ENCODE measurements around the gene ZC3HAV1. TPM values are rescaled to one million over a fixed set of nuclear protein-coding genes. Genes with fewer than 3 reads are reported as not detected.

ZC3HAV1 gene
- polyA plus RNA-seq, 2 donors: 7.6 TPM

DNA sequence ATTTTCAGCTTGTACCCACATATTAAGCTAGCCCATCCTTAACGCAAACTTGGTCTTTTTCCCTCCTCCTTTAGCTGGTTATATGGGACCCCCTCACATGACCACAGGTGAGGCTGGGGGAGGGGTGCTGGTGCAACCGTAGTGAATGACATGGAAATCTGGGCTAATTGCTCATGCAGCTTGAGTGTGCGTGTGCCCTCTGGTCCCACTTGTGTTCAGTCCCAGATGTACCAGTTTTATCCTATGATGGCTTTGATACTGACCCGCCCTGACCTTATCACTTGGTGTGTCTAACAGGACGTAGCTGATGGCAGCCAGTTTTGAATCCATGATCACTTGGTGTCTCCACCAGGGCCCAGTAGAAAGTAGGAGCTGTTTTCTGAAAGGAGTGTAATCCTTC is 5.1 kb upstream of the ZC3HAV1 start:
- WGBS, 2 donors: 88 to 89% methylated on average over 5 of the region's 5 CpGs
- Histone ChIP-seq H3K27me3 (ENCODE audit: control insufficient read depth in 1 of 2, insufficient read depth in 2 of 2, low read length in 2 of 2) (no peaks in the 10 kb centered on the region), H3K27ac (ENCODE audit: low read depth in 2 of 2, low read length in 1 of 2) (no peak overlapping the region), H3K36me3 (ENCODE audit: control insufficient read depth in 2 of 2, insufficient read depth in 2 of 2, low read length in 1 of 2) (no peaks in the 10 kb centered on the region), H3K4me3 (ENCODE audit: low read depth in 1 of 2, low read length in 2 of 2) (no peak overlapping the region), H3K4me1 (ENCODE audit: control insufficient read depth in 2 of 2, insufficient read depth in 2 of 2, low read length in 1 of 2) (no peaks in the 10 kb centered on the region), H3K9me3 (ENCODE audit: control insufficient read depth in 2 of 2, insufficient read depth in 1 of 2, low read depth in 1 of 2, low read length in 1 of 2) (no peaks in the 10 kb centered on the region)

DNA sequence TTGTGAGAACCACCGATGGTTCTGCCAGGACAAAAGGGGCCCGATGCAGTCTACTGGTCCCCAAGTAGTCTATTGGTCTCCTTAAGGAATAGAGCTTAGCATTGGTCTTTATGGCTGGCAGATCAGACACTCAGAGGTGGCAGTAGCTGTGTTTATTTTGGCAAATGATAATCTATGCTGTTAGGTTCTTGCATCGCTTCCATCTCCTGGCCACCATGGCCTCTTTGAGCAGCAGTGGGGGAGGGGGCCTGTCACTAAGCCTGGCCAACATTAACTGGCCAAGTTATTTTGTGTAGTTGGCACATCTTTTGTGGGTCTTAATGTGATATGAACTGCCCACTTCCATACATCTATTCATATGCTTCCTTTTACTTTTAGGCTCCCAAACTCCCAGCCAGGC is 4.5 kb upstream of the ZC3HAV1 start:
- Histone ChIP-seq H3K36me3 (ENCODE audit: control insufficient read depth in 2 of 2, insufficient read depth in 2 of 2, low read length in 1 of 2) (no peaks in the 10 kb centered on the region), H3K4me3 (ENCODE audit: low read depth in 1 of 2, low read length in 2 of 2) (no peak overlapping the region), H3K4me1 (ENCODE audit: control insufficient read depth in 2 of 2, insufficient read depth in 2 of 2, low read length in 1 of 2) (no peaks in the 10 kb centered on the region), H3K9me3 (ENCODE audit: control insufficient read depth in 2 of 2, insufficient read depth in 1 of 2, low read depth in 1 of 2, low read length in 1 of 2) (peaks cover 0 to 1% of the 10 kb centered on the region in 2 donors), H3K27me3 (ENCODE audit: control insufficient read depth in 1 of 2, insufficient read depth in 2 of 2, low read length in 2 of 2) (no peaks in the 10 kb centered on the region), H3K27ac (ENCODE audit: low read depth in 2 of 2, low read length in 1 of 2) (no peak overlapping the region)
- WGBS, 2 donors: 90 to 93% methylated on average over 3 of the region's 3 CpGs

DNA sequence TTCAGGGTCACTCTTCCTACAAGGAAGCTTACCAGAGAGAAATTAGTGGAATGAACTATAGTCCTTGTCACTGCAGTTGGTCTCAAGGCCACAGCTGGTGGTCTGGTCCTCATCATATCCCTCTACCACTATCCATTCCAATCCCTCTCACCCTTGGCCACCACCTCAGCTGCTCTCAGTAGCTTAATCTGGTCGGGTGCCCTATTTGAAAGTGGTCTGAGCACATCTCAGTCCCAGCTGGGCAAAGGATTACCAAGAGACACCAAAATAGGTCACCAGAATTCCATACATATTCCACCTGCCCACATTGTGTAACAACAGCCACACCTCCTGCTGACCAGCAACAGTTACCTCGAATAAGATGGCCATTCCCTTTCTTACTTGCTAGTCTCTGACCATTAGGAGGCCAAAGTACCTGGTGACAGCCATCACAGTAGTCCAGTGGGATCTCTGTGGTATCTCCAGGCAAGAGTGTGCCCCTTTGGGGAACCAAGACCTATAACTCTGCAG is 3.3 kb upstream of the ZC3HAV1 start:
- 79 to 82% methylated on average over 2 of the region's 2 CpGs for WGBS, 2 donors
- H3K27me3 ChIP-seq (ENCODE audit: control insufficient read depth in 1 of 2, insufficient read depth in 2 of 2, low read length in 2 of 2): no peaks in the 10 kb centered on the region
- peaks cover 0 to 4% of the 10 kb centered on the region in 2 donors for H3K9me3 ChIP-seq (ENCODE audit: control insufficient read depth in 2 of 2, insufficient read depth in 1 of 2, low read depth in 1 of 2, low read length in 1 of 2)
- no peak overlapping the region for H3K4me3 ChIP-seq (ENCODE audit: low read depth in 1 of 2, low read length in 2 of 2)
- no peak overlapping the region for H3K27ac ChIP-seq (ENCODE audit: low read depth in 2 of 2, low read length in 1 of 2)
- H3K4me1 ChIP-seq (ENCODE audit: control insufficient read depth in 2 of 2, insufficient read depth in 2 of 2, low read length in 1 of 2): no peaks in the 10 kb centered on the region
- H3K36me3 ChIP-seq (ENCODE audit: control insufficient read depth in 2 of 2, insufficient read depth in 2 of 2, low read length in 1 of 2): no peaks in the 10 kb centered on the region

DNA sequence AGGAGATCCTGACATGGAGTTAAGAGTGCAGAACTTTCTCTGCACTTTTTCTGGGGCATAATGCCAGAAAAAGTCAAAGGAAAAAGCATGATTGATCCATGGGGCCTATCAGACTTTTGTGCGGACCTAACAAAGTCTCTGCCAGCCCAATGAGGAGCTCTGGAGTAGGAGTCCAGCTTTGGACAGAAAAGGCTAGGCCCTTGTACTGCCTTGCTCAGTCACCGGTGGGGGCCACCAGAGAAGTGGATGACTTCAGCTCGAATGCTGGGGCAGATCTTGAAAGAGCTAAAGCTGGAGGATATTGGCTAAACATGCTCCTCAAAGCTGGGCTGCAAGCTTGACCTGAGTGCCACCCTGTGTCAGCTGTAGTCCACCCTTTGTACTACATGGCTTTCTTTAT is 2.8 kb upstream of the ZC3HAV1 start:
- Histone ChIP-seq H3K4me1 (ENCODE audit: control insufficient read depth in 2 of 2, insufficient read depth in 2 of 2, low read length in 1 of 2) (no peaks in the 10 kb centered on the region), H3K36me3 (ENCODE audit: control insufficient read depth in 2 of 2, insufficient read depth in 2 of 2, low read length in 1 of 2) (no peaks in the 10 kb centered on the region), H3K27ac (ENCODE audit: low read depth in 2 of 2, low read length in 1 of 2) (no peak overlapping the region), H3K4me3 (ENCODE audit: low read depth in 1 of 2, low read length in 2 of 2) (no peak overlapping the region), H3K27me3 (ENCODE audit: control insufficient read depth in 1 of 2, insufficient read depth in 2 of 2, low read length in 2 of 2) (no peaks in the 10 kb centered on the region), H3K9me3 (ENCODE audit: control insufficient read depth in 2 of 2, insufficient read depth in 1 of 2, low read depth in 1 of 2, low read length in 1 of 2) (peaks cover 0 to 4% of the 10 kb centered on the region in 2 donors)
- WGBS, 2 donors: 93 to 94% methylated on average over 3 of the region's 3 CpGs

DNA sequence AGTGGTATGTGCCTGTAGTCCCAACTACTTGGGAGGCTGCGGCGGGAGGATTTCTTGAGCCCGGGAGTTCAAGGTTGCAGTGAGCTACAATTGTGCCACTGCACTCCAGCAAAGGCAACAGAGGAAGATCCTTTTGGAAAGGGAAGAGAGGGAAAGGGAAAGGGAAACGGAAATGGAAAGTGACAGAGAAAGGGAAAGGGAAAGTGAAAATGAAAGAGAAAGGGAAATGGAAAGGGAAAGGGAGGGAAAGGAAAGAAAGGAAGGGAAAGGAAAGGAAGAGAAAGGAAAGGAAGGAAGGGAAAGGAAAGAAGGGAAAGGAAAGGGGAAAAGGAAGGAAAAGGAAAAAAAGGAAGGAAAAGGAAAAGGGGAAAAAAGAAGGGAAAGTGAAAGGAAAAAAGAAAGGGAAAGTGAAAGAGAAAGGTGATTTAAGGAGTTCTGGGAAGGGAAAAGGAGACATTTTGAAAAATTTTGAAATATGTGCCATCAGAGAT is 2.3 kb upstream of the ZC3HAV1 start:
- peaks cover 0 to 4% of the 10 kb centered on the region in 2 donors for H3K9me3 ChIP-seq (ENCODE audit: control insufficient read depth in 2 of 2, insufficient read depth in 1 of 2, low read depth in 1 of 2, low read length in 1 of 2)
- H3K36me3 ChIP-seq (ENCODE audit: control insufficient read depth in 2 of 2, insufficient read depth in 2 of 2, low read length in 1 of 2): no peaks in the 10 kb centered on the region
- no peak overlapping the region for H3K27ac ChIP-seq (ENCODE audit: low read depth in 2 of 2, low read length in 1 of 2)
- H3K4me3 ChIP-seq (ENCODE audit: low read depth in 1 of 2, low read length in 2 of 2): no peak overlapping the region
- 97 to 98% methylated on average over 4 of the region's 4 CpGs for WGBS, 2 donors
- H3K27me3 ChIP-seq (ENCODE audit: control insufficient read depth in 1 of 2, insufficient read depth in 2 of 2, low read length in 2 of 2): no peaks in the 10 kb centered on the region
- H3K4me1 ChIP-seq (ENCODE audit: control insufficient read depth in 2 of 2, insufficient read depth in 2 of 2, low read length in 1 of 2): no peaks in the 10 kb centered on the region

DNA sequence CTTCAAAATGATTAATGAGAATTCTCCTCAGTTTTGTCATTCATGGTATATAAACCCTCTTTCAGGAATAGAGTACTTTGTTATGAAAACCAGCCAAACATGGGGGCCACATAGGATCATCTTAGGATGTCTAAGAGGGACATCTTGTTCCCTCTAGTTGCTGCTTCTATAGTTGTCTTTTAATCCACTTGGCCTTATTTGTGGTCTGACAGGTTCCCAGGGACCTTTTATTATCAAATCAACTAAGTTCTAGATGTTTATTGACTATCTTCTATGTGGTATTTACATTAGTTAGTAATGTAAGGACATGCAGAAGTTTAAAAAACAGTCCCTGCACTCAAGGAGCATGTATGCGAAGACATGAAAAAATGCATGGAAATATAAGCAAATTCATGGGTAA is 1.6 kb upstream of the ZC3HAV1 start:
- peaks cover 0 to 4% of the 10 kb centered on the region in 2 donors for H3K9me3 ChIP-seq (ENCODE audit: control insufficient read depth in 2 of 2, insufficient read depth in 1 of 2, low read depth in 1 of 2, low read length in 1 of 2)
- H3K36me3 ChIP-seq (ENCODE audit: control insufficient read depth in 2 of 2, insufficient read depth in 2 of 2, low read length in 1 of 2): no peaks in the 10 kb centered on the region
- no peaks in the 10 kb centered on the region for H3K4me1 ChIP-seq (ENCODE audit: control insufficient read depth in 2 of 2, insufficient read depth in 2 of 2, low read length in 1 of 2)
- no peaks in the 10 kb centered on the region for H3K27me3 ChIP-seq (ENCODE audit: control insufficient read depth in 1 of 2, insufficient read depth in 2 of 2, low read length in 2 of 2)
- H3K27ac ChIP-seq (ENCODE audit: low read depth in 2 of 2, low read length in 1 of 2): no peak overlapping the region
- H3K4me3 ChIP-seq (ENCODE audit: low read depth in 1 of 2, low read length in 2 of 2): no peak overlapping the region
- WGBS, 2 donors: 92 to 95% methylated on average over 1 of the region's 1 CpG

DNA sequence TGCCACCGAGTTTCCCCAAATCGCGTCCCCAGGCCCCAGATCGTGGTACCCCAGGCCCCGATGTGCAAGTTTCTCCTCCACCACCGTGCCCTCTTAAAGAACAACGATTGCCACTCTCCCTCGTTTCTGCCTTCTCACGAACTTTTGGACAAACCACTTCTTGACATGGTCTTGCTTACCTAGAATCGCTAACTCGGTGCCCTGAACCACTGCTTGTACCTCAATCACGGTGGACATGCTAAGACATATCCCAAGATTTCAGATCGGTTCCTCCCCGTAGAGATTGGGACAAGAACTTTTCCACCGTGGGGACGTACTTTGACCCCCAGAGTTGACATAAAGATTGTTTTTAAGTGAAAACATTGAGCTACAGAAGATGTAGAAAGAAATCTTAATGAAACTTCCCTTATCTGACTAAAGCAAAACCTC is 477 bp upstream of the ZC3HAV1 start:
- H3K9me3 ChIP-seq (ENCODE audit: control insufficient read depth in 2 of 2, insufficient read depth in 1 of 2, low read depth in 1 of 2, low read length in 1 of 2): peaks cover 0 to 4% of the 10 kb centered on the region in 2 donors
- H3K27ac ChIP-seq (ENCODE audit: low read depth in 2 of 2, low read length in 1 of 2): peak overlapping the region; percentile 100
- H3K4me1 ChIP-seq (ENCODE audit: control insufficient read depth in 2 of 2, insufficient read depth in 2 of 2, low read length in 1 of 2): no peaks in the 10 kb centered on the region
- no peaks in the 10 kb centered on the region for H3K36me3 ChIP-seq (ENCODE audit: control insufficient read depth in 2 of 2, insufficient read depth in 2 of 2, low read length in 1 of 2)
- WGBS, 2 donors: 9 to 11% methylated on average over 16 of the region's 16 CpGs
- H3K27me3 ChIP-seq (ENCODE audit: control insufficient read depth in 1 of 2, insufficient read depth in 2 of 2, low read length in 2 of 2): no peaks in the 10 kb centered on the region
- H3K4me3 ChIP-seq (ENCODE audit: low read depth in 1 of 2, low read length in 2 of 2): peak overlapping the region; percentile 81 to 99

DNA sequence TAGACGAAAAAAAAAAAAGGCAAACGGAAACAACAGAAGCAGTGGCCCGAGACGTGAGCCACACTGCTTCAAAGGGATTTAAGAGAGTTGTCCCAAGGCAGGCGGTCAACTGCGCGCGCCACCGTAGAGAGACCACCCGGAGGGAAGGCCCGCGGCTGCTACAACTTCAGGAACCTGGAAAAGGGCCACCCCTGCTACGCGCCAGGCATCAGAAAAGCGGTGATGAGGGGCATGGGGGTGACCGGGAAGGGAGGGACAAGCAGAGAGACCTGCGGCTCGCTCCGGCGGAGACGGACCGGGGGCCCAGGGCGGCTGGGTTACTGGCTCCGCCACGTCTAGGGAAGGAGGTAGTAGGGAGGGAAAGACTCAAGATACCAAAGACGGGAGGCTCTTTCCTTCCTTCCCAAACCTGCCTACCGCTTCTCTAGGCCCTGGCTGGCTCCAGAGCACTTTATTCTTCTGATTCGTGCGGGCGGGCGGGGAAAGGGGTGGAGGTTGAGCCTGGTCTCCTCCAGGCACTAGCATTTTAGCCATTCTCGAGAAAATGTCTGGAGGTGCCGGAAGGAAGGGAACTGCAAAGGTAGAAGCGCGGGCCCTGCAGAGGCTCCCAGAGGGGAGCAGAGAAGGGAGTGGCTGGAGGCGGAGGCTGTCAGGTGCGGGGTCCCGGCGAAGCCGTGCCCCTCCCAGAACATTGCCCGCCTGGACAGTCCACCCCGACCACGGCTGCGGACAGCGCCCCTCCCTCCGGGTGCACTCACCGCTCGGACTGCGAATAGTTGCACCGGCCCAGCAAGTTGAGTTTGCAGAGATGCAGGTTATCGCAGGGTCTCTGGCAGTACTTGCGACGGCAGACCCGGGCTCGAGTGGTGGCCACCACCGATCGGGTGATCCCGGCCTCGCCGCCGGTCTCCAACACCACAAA is 993 bp downstream of the ZC3HAV1 start:
- peak overlapping the region; percentile 81 to 99 for H3K4me3 ChIP-seq (ENCODE audit: low read depth in 1 of 2, low read length in 2 of 2)
- no peaks in the 10 kb centered on the region for H3K27me3 ChIP-seq (ENCODE audit: control insufficient read depth in 1 of 2, insufficient read depth in 2 of 2, low read length in 2 of 2)
- H3K27ac ChIP-seq (ENCODE audit: low read depth in 2 of 2, low read length in 1 of 2): peak overlapping the region; percentile 100
- no peaks in the 10 kb centered on the region for H3K36me3 ChIP-seq (ENCODE audit: control insufficient read depth in 2 of 2, insufficient read depth in 2 of 2, low read length in 1 of 2)
- 1% methylated on average over 60 to 61 of the region's 61 CpGs for WGBS, 2 donors
- no peaks in the 10 kb centered on the region for H3K4me1 ChIP-seq (ENCODE audit: control insufficient read depth in 2 of 2, insufficient read depth in 2 of 2, low read length in 1 of 2)
- peaks cover 0 to 4% of the 10 kb centered on the region in 2 donors for H3K9me3 ChIP-seq (ENCODE audit: control insufficient read depth in 2 of 2, insufficient read depth in 1 of 2, low read depth in 1 of 2, low read length in 1 of 2)

DNA sequence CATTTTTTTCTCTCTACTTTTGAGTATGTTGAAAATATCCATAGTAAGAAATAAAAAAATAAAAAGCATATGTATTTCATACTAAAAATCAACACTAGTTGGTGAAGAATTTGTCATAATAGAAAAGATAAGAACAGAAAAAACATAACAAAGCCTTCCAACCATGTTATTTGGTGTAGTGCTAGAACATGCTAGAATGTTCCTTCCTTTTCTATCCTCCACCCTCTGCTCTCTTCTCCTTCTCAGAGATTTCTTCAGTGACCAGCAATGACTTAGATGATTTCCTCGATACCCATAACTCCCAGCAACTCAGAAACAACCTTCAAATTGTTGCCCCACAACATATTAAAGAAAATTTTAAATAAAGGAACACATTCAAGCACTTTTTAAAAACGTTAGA is 2.6 kb downstream of the ZC3HAV1 start:
- Histone ChIP-seq H3K4me3 (ENCODE audit: low read depth in 1 of 2, low read length in 2 of 2) (peak overlapping the region in 1 of 2 donors; percentile 81), H3K4me1 (ENCODE audit: control insufficient read depth in 2 of 2, insufficient read depth in 2 of 2, low read length in 1 of 2) (no peaks in the 10 kb centered on the region), H3K27me3 (ENCODE audit: control insufficient read depth in 1 of 2, insufficient read depth in 2 of 2, low read length in 2 of 2) (no peaks in the 10 kb centered on the region), H3K36me3 (ENCODE audit: control insufficient read depth in 2 of 2, insufficient read depth in 2 of 2, low read length in 1 of 2) (no peaks in the 10 kb centered on the region), H3K9me3 (ENCODE audit: control insufficient read depth in 2 of 2, insufficient read depth in 1 of 2, low read depth in 1 of 2, low read length in 1 of 2) (peaks cover 0 to 4% of the 10 kb centered on the region in 2 donors), H3K27ac (ENCODE audit: low read depth in 2 of 2, low read length in 1 of 2) (no peak overlapping the region)
- 40 to 49% methylated on average over 2 of the region's 2 CpGs for WGBS, 2 donors
